Neutrophil (primary cell): Measurements from ENCODE around the gene RAPH1.

Source experiments
- H3K27ac ChIP-seq: fragments of 200-600 bp; sonication (generic); 2 replicates; pipeline ENCODE4 v1.5.1; 2016; ENCODE audit warnings: mild to moderate bottlenecking, moderate library complexity
- H3K27me3 ChIP-seq: fragments of 200-600 bp; sonication (generic); 2 replicates; pipeline ENCODE4 v1.6.0; 2016; ENCODE audit warnings: mild to moderate bottlenecking
- H3K36me3 ChIP-seq: fragments of 200-600 bp; sonication (generic); 2 replicates; pipeline ENCODE4 v1.5.1; 2017
- H3K4me1 ChIP-seq, 2 experiments: fragments of 200-600 bp in 1 of 2; sonication (generic) in 1 of 2; 1 replicate in 1 of 2; 2 replicates in 1 of 2; pipeline versions ENCODE4 v1.5.1 to v1.6.1; 2013 to 2016; ENCODE audit warnings: low read depth in 1 of 2, low read length in 1 of 2, mild to moderate bottlenecking in 1 of 2, moderate library complexity in 1 of 2; ENCODE audit not compliant: control insufficient read depth in 1 of 2, insufficient read depth in 1 of 2
- H3K4me3 ChIP-seq, 2 experiments: fragments of 200-600 bp in 1 of 2; sonication (generic) in 1 of 2; 1 replicate in 1 of 2; 2 replicates in 1 of 2; pipeline ENCODE4 v1.5.1; 2013 to 2016; ENCODE audit warnings: low read depth in 1 of 2, low read length in 1 of 2, mild to moderate bottlenecking in 1 of 2, moderate library complexity in 1 of 2
- H3K9me3 ChIP-seq: fragments of 200-600 bp; sonication (generic); 2 replicates; pipeline ENCODE4 v1.5.1; 2016
- TF ChIP-seq, protein P1 (sequence below): fragments of 200-600 bp; sonication (generic); IDR thresholded peaks from 2 replicates; pipeline ENCODE4 v1.5.1; 2016; ENCODE audit warnings: antibody characterized with exemption

The RAPH1 gene

GRCh38 chr2:203450561-203450960 is 84.5 kb downstream of the RAPH1 start:
- TF ChIP-seq, protein P1, sequence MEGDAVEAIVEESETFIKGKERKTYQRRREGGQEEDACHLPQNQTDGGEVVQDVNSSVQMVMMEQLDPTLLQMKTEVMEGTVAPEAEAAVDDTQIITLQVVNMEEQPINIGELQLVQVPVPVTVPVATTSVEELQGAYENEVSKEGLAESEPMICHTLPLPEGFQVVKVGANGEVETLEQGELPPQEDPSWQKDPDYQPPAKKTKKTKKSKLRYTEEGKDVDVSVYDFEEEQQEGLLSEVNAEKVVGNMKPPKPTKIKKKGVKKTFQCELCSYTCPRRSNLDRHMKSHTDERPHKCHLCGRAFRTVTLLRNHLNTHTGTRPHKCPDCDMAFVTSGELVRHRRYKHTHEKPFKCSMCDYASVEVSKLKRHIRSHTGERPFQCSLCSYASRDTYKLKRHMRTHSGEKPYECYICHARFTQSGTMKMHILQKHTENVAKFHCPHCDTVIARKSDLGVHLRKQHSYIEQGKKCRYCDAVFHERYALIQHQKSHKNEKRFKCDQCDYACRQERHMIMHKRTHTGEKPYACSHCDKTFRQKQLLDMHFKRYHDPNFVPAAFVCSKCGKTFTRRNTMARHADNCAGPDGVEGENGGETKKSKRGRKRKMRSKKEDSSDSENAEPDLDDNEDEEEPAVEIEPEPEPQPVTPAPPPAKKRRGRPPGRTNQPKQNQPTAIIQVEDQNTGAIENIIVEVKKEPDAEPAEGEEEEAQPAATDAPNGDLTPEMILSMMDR, result no peak
- no peak overlapping the region for H3K27ac ChIP-seq
- no peaks in the 10 kb centered on the region for H3K27me3 ChIP-seq
- no peaks in the 10 kb centered on the region for H3K36me3 ChIP-seq
- no peaks in the 10 kb centered on the region for H3K9me3 ChIP-seq
- H3K4me1 ChIP-seq, result peaks cover 6 to 8% of the 10 kb centered on the region in 2 experiments
- no peak overlapping the region for H3K4me3 ChIP-seq

DNA sequence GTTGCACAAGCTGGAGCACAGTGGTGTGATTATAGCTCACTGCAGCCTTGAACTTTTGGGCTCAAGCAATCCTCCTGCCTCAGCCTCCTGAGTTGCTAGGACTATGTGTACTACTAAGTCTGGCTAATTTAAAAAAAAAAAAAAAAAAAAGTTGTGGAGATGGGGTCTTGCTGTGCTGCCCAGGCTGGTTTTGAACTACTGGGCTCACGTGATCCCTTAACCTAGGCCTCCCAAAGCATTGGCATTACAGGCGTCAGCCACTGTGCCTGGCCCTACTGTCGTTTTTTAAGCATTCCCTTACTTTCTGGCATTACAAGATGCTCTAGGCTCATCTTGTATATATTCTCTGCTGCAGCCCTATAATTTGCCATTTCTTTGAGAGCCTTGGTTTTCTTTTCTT is 88.3 kb downstream of the RAPH1 start:
- Histone ChIP-seq H3K36me3 (no peaks in the 10 kb centered on the region), H3K27me3 (no peaks in the 10 kb centered on the region), H3K27ac (no peak overlapping the region), H3K4me3 (no peak overlapping the region), H3K4me1 (peaks cover 4% of the 10 kb centered on the region in 2 experiments), H3K9me3 (no peaks in the 10 kb centered on the region)
- TF ChIP-seq, protein P1, result no peak

- H3K4me3 ChIP-seq, result no peak overlapping the region
- no peaks in the 10 kb centered on the region for H3K36me3 ChIP-seq
Measured at GRCh38 chr2:203446071-203446481, 89.0 kb downstream of the RAPH1 start.

DNA sequence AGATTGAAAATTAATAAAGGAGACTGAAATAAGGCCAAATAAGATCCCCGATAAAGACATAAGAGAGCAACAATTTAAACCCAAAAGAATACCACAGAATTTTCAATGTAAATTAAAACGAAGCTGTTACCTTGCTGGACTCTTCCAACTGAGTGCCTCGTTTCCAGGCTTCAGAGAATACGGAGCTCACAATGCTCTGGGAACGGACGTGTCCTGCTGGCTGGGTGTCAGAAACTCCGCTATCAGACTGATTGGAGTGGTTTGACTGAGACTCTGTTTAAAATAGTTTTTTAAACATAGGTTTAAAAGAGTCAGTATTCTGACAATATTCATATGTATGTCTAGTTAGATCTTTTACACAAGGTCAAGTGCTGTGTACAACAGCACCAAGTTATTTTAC is 90.4 kb downstream of the RAPH1 start:
- no peak overlapping the region for H3K27ac ChIP-seq
- H3K4me3 ChIP-seq, result no peak overlapping the region
- TF ChIP-seq, protein P1, result no peak
- no peaks in the 10 kb centered on the region for H3K27me3 ChIP-seq
- no peaks in the 10 kb centered on the region for H3K9me3 ChIP-seq
- no peaks in the 10 kb centered on the region for H3K4me1 ChIP-seq
- H3K36me3 ChIP-seq, result no peaks in the 10 kb centered on the region

More at GRCh38 chr2:203446071-203446481, 89.0 kb downstream of the RAPH1 start:
- H3K27me3 ChIP-seq, result no peaks in the 10 kb centered on the region
- H3K9me3 ChIP-seq, result no peaks in the 10 kb centered on the region
- TF ChIP-seq, protein P1, result no peak
- no peak overlapping the region for H3K27ac ChIP-seq
- H3K4me1 ChIP-seq, result no peaks in the 10 kb centered on the region

- TF ChIP-seq, protein P1, result no peak
- Histone ChIP-seq H3K27ac (no peak overlapping the region), H3K36me3 (no peaks in the 10 kb centered on the region), H3K4me1 (no peaks in the 10 kb centered on the region), H3K9me3 (no peaks in the 10 kb centered on the region), H3K4me3 (no peak overlapping the region), H3K27me3 (no peaks in the 10 kb centered on the region)
Measured at GRCh38 chr2:203442463-203442862, 92.6 kb downstream of the RAPH1 start.

- Histone ChIP-seq H3K9me3 (no peaks in the 10 kb centered on the region), H3K4me1 (no peaks in the 10 kb centered on the region), H3K4me3 (no peak overlapping the region), H3K36me3 (no peaks in the 10 kb centered on the region), H3K27ac (no peak overlapping the region), H3K27me3 (no peaks in the 10 kb centered on the region)
- TF ChIP-seq, protein P1, result no peak
Measured at GRCh38 chr2:203441463-203441862, 93.6 kb downstream of the RAPH1 start.
